Prostate gland (tissue), 2 donors: Measurements from ENCODE around the gene VDR.

ENCODE experiments used
- CTCF ChIP-seq, 4 experiments: fragments of 200-600 bp in 2 of 4; fragments of 450-650 bp in 2 of 4; sonication (generic) in 2 of 4; IDR thresholded peaks; 1 replicate in 3 of 4; 2 replicates in 1 of 4; pipeline ENCODE4 v1.5.1; 2016 to 2019; ENCODE audit warnings: antibody characterized with exemption in 4 of 4, mild to moderate bottlenecking in 2 of 4, moderate library complexity in 2 of 4
- POLR2A ChIP-seq: fragments of 450-650 bp; IDR thresholded peaks from one replicate; pipeline ENCODE4 v1.6.1; 2016; ENCODE audit warnings: antibody characterized with exemption, mild to moderate bottlenecking
- POLR2AphosphoS5 ChIP-seq: sonication (generic); formaldehyde crosslinking; IDR thresholded peaks from one replicate; pipeline ENCODE4 v1.6.1; 2017; ENCODE audit warnings: antibody characterized with exemption

- TF ChIP-seq CTCF (IDR thresholded peaks at IDR 0.05) (peak in 1 of 4 experiments; percentile 15), POLR2A (no peak), POLR2AphosphoS5 (no peak)
Observed at GRCh38 chr12:47870175-47870781, 34.5 kb downstream of the VDR start.
